OCI-LY1 (cell line): Measurements from ENCODE around the gene NEUROD4.

Experiments
- CTCF ChIP-seq: fragments of 200-600 bp; sonication (generic), shearing (Covaris generic); IDR thresholded peaks from 2 replicates; pipeline ENCODE4 v1.5.1; 2017; ENCODE audit warnings: mild to moderate bottlenecking, antibody characterized with exemption, low read length, moderate library complexity, mixed read lengths
- EZH2 ChIP-seq: fragments of 200-600 bp; sonication (generic), shearing (Covaris generic); IDR thresholded peaks from 2 replicates; pipeline ENCODE4 v1.8.0; 2017; ENCODE audit warnings: borderline replicate concordance, mixed run types, mild to moderate bottlenecking, antibody characterized with exemption, low read length, moderate library complexity, mixed read lengths

DNA sequence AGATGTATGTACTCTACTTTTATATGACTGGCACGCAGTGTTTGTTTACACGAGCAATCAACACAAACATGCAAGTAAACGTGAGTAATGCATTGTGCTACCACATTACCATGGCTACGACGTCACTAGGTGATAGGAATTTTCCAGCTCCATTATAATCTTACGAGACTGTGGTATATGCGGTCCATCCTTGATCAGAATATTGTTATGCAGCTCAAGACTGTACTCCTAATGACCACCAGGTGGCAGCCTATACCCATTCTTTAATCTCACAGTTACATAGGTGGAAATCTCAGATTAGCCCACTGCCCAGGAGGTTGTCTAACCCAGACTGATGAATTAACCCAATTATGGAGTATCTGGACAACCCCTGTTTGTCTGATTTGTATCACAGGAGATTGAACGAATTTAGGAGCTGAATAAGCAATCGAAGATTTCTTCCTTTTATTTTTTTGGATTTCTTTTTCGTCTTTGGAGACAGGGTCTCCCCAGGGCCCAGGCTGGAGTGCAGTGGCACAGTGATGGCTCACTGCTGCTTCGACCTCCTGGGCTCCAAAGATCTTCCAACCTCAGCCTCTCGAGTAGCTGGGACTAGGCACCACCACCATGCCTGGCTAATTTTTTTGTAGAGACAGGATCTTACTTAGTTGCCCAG is 26.5 kb upstream of the NEUROD4 start:
- peak; percentile 87 for TF ChIP-seq CTCF
- no peak for TF ChIP-seq EZH2
